ENCODE results near the gene CPLANE2.
"Not testable (repeated sequence)": the region's sequence is repeated elsewhere in the genome, so short reads cannot be mapped to it uniquely, and the experiment has no call there.

Gene CPLANE2

GRCh38 chr1:16249596-16250241, 12.7 kb upstream of the CPLANE2 start:
- DNase-seq (ENCODE audit: low read depth, low spot score): no peak

DNA sequence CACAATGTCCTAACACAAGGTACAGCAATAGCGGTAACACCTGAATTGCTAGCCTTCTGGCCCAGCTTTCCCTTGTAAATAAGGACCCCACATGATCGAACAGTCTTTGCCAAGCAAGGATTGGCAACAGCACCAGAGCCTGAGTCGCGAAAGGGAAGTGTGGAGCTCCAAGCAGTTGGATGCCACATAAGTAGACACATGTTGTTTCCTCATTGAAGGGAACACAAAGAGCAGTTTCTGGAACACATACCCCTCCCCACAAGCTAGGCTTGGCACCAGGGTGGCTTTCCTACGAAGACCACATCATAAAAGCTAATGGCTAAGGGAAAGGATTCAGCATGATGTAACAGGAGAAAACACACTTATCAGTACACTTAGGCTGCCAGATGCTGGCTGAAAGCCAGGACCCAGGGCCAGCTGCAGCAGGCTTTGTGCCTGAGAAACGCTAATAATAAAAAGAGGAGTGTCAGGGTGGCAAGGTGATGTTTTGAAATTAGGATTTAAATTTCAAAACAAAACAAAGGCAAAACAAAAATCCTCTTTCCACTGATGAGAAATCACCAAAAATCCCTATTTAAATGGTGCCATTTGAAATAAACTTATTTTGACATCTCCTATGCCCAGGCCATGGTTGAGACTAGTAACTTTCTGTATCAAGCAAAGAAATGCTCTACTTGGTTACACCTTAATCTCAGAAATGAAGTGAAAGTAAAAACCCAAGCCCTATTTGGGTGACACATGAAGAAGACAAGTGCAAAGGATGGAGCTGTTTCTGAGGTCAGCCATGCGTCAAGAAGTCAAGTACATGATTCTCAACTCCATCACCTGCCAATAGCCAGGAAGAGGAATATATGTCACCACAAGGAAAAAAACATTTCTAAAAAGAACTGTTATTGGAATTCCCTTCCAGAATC, 11.9 kb upstream of the CPLANE2 start:
- no peak for DNase-seq (ENCODE audit: low read depth, low spot score)

GRCh38 chr1:16248007-16248436, 11.0 kb upstream of the CPLANE2 start:
- DNase-seq (ENCODE audit: low read depth, low spot score): no peak

DNA sequence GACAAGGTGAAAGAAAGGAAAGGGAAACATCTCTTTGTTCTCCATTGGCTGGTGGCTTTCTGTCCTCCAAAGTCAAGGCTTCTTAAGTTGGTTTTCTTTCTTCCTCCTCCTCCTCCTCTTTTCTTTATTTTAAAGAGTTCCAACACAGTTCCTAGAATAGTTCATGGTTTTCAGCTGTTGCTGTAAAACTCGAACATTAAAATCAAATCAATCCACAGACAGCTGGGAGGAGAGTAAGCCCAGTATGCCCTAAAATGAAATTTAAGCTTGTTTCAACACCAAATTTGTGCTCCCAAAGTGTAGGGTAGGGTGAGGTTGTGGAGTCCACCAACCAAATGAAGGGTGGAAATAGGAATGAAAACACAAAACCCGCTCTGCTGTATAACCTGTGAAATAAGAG, 10.5 kb upstream of the CPLANE2 start:
- no peak for DNase-seq (ENCODE audit: low read depth, low spot score)

GRCh38 chr1:16246961-16247360, 10.0 kb upstream of the CPLANE2 start:
- DNase-seq (ENCODE audit: low read depth, low spot score): no peak

DNA sequence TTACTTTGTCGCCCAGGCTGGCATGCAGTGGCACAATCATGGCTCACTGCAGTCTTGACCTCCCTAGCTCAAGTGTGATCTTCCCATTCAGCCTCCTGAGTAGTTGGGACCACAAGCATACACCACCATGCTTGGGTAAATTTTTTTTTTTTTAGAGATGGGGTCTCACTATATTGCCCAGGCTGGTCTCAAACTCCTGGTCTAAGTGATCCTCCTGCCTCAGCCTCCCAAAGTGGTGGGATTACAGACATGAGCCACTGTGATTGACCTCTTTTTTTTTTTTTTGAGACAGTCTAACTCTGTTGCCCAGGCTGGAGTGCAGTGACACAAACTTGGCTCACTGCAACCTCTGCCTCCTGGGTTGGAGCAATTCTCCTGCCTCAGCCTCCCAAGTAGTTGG, 9.3 kb upstream of the CPLANE2 start:
- DNase-seq (ENCODE audit: low read depth, low spot score): not testable (repeated sequence)

DNA sequence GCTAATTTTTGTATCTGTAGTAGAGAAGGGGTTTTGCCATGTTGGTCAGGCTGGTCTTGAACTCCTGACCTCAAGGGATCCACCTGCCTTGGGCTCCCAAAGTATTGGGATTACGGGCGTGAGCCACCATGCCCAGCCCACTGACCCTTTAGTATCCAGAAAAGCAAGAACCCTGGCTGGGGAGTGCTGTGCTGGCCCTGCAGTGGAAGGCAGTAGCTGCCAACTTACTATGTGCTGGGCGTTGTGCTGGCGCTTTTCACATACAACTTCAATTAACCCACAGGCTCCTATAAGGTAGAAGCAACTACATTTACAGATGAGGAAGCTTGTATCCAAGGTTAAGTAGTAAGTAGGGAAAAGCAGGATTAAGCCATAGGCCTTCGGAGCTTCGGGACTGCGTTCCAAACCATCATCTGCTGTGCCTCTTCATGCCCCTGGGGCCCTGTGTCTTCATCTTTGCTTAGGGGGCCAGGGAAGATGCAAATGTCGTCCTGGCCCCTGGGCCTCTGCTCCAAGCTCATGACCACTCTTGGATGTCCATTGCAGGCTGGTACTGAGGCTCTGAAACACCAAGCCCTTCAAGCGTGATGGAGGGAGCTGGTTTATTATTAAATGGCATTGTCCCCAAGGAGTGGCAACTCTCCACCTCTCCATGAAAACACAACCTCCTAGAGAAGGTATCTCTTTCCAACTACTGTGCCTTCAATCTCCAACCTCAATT, 8.7 kb upstream of the CPLANE2 start:
- no peak for DNase-seq (ENCODE audit: low read depth, low spot score)

DNA sequence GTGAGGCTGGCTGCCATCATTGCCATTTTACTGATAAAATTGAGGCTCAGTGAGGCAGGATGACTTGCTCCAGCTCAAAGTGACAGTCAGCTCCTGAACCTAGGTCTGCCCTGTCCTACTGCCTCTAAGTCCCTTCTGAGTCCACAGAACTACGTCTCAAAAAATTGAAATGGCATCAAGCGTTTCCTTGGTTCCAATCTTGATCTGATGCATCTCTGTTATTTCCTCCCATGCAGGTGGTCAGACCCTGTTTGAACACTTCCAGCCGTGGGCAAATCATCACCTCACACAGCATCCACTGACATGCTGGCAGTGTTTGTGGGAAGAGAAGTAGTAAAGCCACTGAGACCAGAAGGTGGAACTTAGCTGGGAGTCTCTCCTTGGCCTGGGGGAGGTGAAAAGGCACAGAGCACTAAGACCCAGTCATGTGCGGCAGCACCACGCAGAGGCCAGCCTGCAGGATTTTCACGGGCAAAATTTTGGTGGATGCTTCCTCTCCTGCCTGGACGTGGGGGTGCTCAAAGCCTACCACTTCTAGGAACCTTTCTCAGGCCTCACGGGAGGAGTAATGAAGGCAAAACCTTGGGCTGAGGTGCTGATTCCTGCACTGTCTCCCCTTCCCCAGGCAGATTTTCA, 7.8 kb upstream of the CPLANE2 start:
- DNase-seq (ENCODE audit: low read depth, low spot score): no peak

DNA sequence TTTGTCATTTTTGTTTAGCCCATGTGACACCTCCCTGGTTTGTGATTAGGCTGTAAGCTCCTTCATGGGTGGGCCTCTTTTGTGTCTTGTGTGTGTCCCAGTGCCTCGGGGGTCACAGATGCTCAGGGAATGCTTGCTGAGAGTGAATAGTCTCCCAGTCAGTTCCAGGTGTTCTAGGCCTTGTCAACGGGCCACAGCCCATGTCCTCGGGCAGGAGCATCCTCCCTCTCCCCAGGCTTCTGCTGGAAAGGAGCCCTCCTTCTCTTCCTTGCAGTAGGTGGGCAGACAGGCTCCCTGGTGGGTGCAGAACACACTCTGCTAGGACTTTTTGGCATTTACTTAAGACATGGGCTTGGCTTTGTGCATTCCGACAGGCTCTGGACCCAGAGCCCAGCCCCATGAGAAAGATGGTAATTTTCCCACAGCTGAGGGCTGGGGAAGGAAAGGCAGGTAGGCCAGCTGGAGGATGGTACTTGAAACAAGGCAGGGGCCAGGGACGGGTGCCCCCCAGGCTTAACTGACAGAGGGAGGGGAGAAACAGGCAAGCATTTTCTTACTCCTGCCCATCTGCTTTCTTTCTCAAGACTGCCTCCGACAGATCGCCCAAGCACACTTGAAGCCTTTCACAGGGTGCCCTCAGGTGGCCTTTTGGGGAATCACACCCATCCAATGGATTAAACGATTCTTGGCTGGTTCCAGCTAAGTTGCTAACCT, 7.1 kb upstream of the CPLANE2 start:
- peak; percentile 40 for DNase-seq (ENCODE audit: low read depth, low spot score)

- no peak for DNase-seq (ENCODE audit: low read depth, low spot score)
Measured at GRCh38 chr1:16243215-16243610, 6.2 kb upstream of the CPLANE2 start.

DNA sequence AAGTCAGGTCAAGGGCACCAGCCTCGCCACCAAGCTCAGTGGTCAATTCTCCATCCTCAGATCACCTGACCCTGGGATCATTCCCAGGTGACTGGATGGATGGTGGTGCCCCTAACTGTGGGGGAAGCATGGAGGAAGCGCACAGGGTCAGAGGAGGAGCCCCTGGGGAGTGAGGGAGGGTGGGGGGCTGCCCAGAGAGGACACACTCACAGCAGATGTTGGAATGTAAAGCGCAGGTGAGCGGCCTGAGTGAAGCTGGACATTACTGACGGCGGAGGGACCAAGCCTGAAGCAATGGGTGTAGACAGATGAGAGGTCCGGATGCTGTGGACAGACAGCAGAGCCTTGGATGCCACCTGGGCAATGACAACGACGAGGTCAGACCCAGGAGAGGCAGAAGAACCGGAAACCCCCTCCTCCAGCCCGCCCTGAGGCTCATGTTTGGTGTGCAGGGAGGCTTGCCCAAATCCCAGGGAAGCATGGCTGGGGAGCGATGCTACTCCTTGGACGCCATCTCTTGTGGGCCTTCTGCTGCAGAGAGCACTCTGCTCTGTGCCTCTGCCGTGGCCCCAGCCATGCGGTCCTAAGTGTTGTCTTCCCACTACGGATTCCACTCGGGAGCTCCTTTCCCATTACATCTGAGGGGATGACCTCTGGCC, 5.7 kb upstream of the CPLANE2 start:
- no peak for DNase-seq (ENCODE audit: low read depth, low spot score)

DNA sequence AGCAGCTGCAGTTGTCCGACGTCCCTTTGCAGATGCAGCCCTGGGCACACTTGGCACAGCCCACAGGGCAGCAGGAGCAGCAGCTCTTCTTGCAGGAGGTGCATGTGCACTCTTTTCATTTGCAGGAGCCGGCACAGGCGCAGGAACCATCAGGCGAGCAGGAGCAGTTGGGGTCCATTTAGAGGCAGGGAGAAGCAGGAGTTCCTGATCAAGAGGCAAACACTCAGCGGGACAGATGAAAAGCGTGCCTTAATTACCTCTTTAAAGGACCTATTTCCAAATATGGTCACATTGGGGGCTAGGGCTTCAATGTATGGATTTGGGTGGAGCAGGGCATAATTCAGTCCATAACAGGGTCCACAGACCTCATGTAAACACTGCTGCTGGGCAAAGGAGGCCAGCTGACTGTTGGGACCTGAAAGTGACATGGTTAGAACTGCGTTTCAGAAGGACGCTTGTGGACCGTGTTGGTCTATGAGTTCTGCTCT, 4.3 kb upstream of the CPLANE2 start:
- DNase-seq (ENCODE audit: low read depth, low spot score): no peak

DNA sequence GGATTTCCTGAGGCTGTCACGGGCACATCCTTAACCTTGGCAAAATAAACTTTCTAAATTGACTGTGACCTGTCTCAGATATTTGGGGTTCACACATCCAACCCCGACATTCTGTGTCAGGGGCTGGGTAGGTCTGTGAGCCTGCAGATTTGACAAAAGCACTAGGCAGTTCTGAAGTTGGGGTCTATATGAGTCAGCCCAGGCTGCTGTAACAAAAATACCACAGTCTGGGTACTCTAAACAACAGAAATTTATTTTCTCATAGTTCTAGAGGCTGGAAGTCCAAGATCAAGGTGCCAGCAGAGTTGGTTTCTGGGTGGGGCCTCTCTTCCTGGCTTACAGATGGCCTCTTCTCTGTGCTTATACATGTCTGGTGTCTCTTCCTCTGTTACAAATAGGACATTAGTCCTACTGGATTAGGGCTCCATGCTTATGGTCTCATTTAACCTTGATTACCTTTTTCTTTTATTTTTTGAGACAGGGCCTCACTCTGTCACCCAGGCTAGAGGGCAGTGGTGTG, 3.0 kb upstream of the CPLANE2 start:
- DNase-seq (ENCODE audit: low read depth, low spot score): no peak

GRCh38 chr1:16237343-16237830, 404 bp upstream of the CPLANE2 start:
- DNase-seq (ENCODE audit: low read depth, low spot score): no peak

- no peak for DNase-seq (ENCODE audit: low read depth, low spot score)
Measured at GRCh38 chr1:16235944-16236510, 956 bp downstream of the CPLANE2 start.

DNA sequence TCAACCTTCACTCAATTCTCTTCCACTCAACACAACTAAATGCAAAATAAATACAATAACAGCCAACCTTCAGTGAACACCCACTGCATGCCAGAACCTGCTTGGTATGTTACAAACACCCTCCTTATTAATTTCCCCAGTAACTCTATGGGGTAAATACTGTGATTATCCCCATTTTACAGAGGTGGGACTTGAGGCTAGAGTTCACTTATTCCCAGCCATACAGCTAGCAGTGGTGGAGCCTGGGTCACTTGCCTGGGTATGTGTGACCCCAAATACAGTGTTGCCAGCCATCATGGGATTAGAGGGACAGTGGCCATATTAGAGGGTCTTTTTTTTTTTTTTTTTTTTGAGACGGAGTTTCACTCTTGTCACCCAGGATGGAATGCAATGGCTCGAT, 1.6 kb downstream of the CPLANE2 start:
- DNase-seq (ENCODE audit: low read depth, low spot score): no peak

DNA sequence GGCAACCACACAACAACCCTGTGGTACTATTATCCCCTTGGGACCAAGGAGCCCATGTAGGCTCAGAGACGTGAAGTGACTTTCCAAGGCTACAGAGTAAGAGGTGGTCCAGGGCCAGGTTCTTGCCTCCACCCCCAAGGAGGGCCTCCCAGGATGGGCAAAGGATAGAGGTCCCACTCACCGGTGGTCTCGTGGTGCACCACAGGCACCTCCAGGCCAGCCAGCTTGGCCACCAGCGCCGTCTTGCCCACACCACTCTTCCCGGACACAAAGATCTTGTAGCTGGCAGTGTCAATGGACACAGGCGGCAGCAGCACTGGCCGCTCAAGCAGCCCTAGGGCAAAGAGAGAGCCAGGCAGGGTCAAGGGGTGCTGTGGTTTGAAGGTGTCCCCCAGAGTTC, 3.6 kb downstream of the CPLANE2 start:
- DNase-seq (ENCODE audit: low read depth, low spot score): no peak

DNA sequence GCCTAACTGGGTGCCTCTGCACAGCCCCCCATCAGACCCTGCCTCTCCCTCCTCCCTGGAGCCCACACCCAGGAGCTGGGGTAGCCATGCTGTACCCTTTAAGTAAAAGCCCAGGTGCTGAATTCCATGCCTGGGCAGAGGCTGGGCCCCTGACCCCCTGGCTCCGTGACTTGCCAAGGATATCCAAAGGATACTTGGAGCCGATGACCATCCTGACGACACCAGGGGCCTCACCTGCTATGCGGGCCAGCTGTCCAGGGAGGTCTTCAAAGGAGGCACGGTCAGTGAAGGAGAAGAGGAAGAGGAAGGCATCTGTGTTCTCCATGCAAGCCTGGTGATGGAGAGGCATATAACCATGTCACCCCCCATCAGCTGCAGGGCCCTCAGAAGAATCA, 4.7 kb downstream of the CPLANE2 start:
- DNase-seq (ENCODE audit: low read depth, low spot score): no peak

DNA sequence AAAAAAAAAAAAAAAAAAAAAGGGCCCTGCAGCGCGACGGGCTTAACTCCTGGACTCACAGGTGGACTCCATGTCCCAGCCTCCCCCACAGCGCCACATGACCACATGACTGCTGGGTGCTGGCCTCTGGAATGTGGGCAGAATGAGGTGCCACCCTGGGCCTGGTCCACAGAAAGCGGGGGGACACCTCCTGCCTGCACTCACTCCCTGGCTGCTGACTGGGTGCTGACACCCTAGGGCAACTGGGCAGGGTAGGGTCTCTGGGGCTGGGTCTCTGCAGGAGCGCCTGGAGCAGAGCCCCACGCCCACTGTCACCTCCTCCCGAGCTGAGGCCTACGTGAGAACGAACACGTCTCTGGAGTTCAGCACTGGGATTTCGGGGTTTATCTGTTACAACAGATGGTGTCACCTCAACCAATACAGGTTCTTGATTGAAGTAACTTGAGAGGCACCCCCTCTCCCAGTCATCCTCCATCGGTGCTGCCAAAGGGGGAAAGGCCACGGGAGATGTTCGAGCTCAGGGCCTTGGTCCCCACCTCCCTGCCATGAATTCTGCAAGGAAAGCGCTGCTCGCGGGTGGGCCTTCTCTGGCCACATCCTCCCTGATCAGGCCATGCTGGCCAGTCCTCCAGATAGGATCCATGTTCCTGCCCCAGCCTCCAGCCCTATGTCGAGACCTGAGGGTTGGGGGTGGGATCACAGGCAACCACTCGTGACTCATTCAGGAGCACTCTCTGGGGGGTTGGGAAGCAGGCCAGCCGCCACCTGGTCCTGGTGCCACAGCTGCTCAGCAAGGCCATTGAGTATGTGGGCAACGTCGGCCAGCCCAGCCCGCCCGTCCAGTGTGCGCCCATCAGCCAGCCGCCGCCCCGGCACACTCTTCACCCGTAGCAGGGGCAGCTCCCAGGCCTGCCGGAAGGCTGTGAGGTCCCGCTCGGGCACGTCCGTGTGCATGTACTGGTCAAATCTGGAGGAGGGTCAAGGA, 5.4 kb downstream of the CPLANE2 start:
- DNase-seq (ENCODE audit: low read depth, low spot score): no peak

Data from activated naive CD8-positive, alpha-beta T cell treated with anti-CD3 and anti-CD28 coated beads, Interleukin-2, amount 50 U/mL, for 16 hours (primary cell).